SK-N-MC (cell line): Measurements from ENCODE around the gene AUTS2.

Experiments
- DNase-seq: peaks from one replicate; pipeline ENCODE4 v3.0.0-alpha.2; 2011; ENCODE audit warnings: low read depth, low spot score
- H3K27ac ChIP-seq: fragments of 200-600 bp; sonication (generic); 2 replicates; pipeline ENCODE4 v1.5.1; 2016; ENCODE audit warnings: mixed run types
- H3K36me3 ChIP-seq: fragments of 200-600 bp; sonication (generic); 2 replicates; pipeline ENCODE4 v1.6.1; 2017; ENCODE audit warnings: antibody characterized with exemption, low read length, mixed read lengths; ENCODE audit not compliant: insufficient read depth
- H3K4me3 ChIP-seq: fragments of 200-600 bp; sonication (generic); 2 replicates; pipeline ENCODE4 v1.5.1; 2016
- H3K9ac ChIP-seq: fragments of 200-600 bp; sonication (generic); 2 replicates; pipeline ENCODE4 v1.8.0; 2017; ENCODE audit warnings: mixed run types, mixed read lengths; ENCODE audit not compliant: insufficient read length
- H3K9me3 ChIP-seq: fragments of 200-600 bp; sonication (generic); 2 replicates; pipeline ENCODE4 v1.6.1; 2017; ENCODE audit warnings: low read depth, mild to moderate bottlenecking, antibody characterized with exemption, low read length, moderate library complexity, mixed read lengths
- EZH2 ChIP-seq: fragments of 200-600 bp; sonication (generic); IDR thresholded peaks from one replicate; pipeline ENCODE4 v1.6.1; 2017; ENCODE audit warnings: antibody characterized with exemption
- FOXP2 ChIP-seq: optimal IDR thresholded peaks from 2 replicates; pipeline ENCODE3; 2011; ENCODE audit warnings: mild to moderate bottlenecking, moderate library complexity; ENCODE audit not compliant: insufficient read depth; ENCODE audit errors: extremely low read length, control extremely low read depth
- POLR2AphosphoS5 ChIP-seq: IDR thresholded peaks from 2 replicates; pipeline ENCODE4 v1.6.1; 2012; ENCODE audit warnings: mild to moderate bottlenecking, low read depth, low read length, borderline replicate concordance

The AUTS2 gene

GRCh38 chr7:69598081-69598486, at the start of gene AUTS2:
TSS of gene AUTS2 (plus strand) at chr7:69598475. CDS start at chr7:69599654, 1,179 bp downstream.
- no peak for TF ChIP-seq POLR2AphosphoS5
- no peak for TF ChIP-seq EZH2
- Histone ChIP-seq H3K9me3 (no peaks in the 10 kb centered on the region), H3K27ac (peak within 1 kb of the TSS; percentile 75; the same call in 1 of the 2 replicates), H3K36me3 (no peaks in the 10 kb centered on the region), H3K4me3 (peak within 1 kb of the TSS; percentile 95), H3K9ac (peak within 1 kb of the TSS; percentile 84)
- DNase-seq: peak; percentile 47

- TF ChIP-seq EZH2: no peak
- TF ChIP-seq POLR2AphosphoS5: no peak
- TF ChIP-seq FOXP2: no peak
- Histone ChIP-seq H3K4me3 (no peak overlapping the region), H3K27ac (no peak overlapping the region), H3K9ac (no peak overlapping the region), H3K9me3 (no peaks in the 10 kb centered on the region), H3K36me3 (no peaks in the 10 kb centered on the region)
- no peak for DNase-seq
Observed at GRCh38 chr7:69550991-69551390, 47.3 kb upstream of the AUTS2 start.

GRCh38 chr7:69553190-69553589, 45.1 kb upstream of the AUTS2 start:
- no peak for DNase-seq
- no peak for TF ChIP-seq POLR2AphosphoS5
- no peak for TF ChIP-seq FOXP2
- no peak for TF ChIP-seq EZH2
- no peaks in the 10 kb centered on the region for H3K9me3 ChIP-seq
- H3K4me3 ChIP-seq: no peak overlapping the region
- no peak overlapping the region for H3K27ac ChIP-seq
- no peaks in the 10 kb centered on the region for H3K36me3 ChIP-seq
- H3K9ac ChIP-seq: no peak overlapping the region

- TF ChIP-seq POLR2AphosphoS5 (no peak), FOXP2 (no peak), EZH2 (no peak)
- no peak for DNase-seq
- Histone ChIP-seq H3K27ac (no peak overlapping the region), H3K9ac (no peak overlapping the region), H3K36me3 (no peaks in the 10 kb centered on the region), H3K4me3 (no peak overlapping the region), H3K9me3 (no peaks in the 10 kb centered on the region)
Observed at GRCh38 chr7:69561266-69561960, 36.9 kb upstream of the AUTS2 start.

- Histone ChIP-seq H3K27ac (no peak overlapping the region), H3K36me3 (no peaks in the 10 kb centered on the region), H3K9me3 (no peaks in the 10 kb centered on the region), H3K9ac (no peak overlapping the region), H3K4me3 (peak overlapping the region; percentile 55)
- TF ChIP-seq FOXP2: no peak
- no peak for TF ChIP-seq EZH2
- TF ChIP-seq POLR2AphosphoS5: no peak
- peak; percentile 28 for DNase-seq
Observed at GRCh38 chr7:69564454-69565417, 33.5 kb upstream of the AUTS2 start.

- no peak for DNase-seq
- no peaks in the 10 kb centered on the region for H3K9me3 ChIP-seq
- no peak overlapping the region for H3K4me3 ChIP-seq
- no peaks in the 10 kb centered on the region for H3K36me3 ChIP-seq
- H3K9ac ChIP-seq: no peak overlapping the region
- TF ChIP-seq EZH2: no peak
- no peak for TF ChIP-seq FOXP2
- TF ChIP-seq POLR2AphosphoS5: no peak
- no peak overlapping the region for H3K27ac ChIP-seq
Observed at GRCh38 chr7:69567800-69568199, 30.5 kb upstream of the AUTS2 start.

GRCh38 chr7:69568266-69568665, 30.0 kb upstream of the AUTS2 start:
- DNase-seq: no peak
- TF ChIP-seq EZH2: no peak
- no peak for TF ChIP-seq FOXP2
- no peak for TF ChIP-seq POLR2AphosphoS5
- H3K27ac ChIP-seq: no peak overlapping the region
- H3K4me3 ChIP-seq: no peak overlapping the region
- H3K9me3 ChIP-seq: no peaks in the 10 kb centered on the region
- no peak overlapping the region for H3K9ac ChIP-seq
- no peaks in the 10 kb centered on the region for H3K36me3 ChIP-seq

GRCh38 chr7:69575651-69576050, 22.6 kb upstream of the AUTS2 start:
- no peaks in the 10 kb centered on the region for H3K9me3 ChIP-seq
- no peak overlapping the region for H3K27ac ChIP-seq
- DNase-seq: no peak
- no peaks in the 10 kb centered on the region for H3K36me3 ChIP-seq
- H3K9ac ChIP-seq: no peak overlapping the region
- TF ChIP-seq FOXP2 (no peak), POLR2AphosphoS5 (no peak), EZH2 (no peak)
- H3K4me3 ChIP-seq: no peak overlapping the region
